ENCODE results near the gene LAMA2.

GRCh38 chr6:129565366-129565765 is 682.4 kb downstream of the LAMA2 start:
- no peak for TF ChIP-seq REST (IDR thresholded peaks at IDR 0.05; ENCODE audit: insufficient read depth in 1 of 2, low read depth in 2 of 2, low read length in 2 of 2)
- TF ChIP-seq TAF1 (IDR thresholded peaks at IDR 0.05; ENCODE audit: borderline replicate concordance, insufficient read depth, low read length): no peak
- no peak for TF ChIP-seq SIN3A (IDR thresholded peaks at IDR 0.05; ENCODE audit: borderline replicate concordance, insufficient read depth, low read length)
- no peak for TF ChIP-seq POLR2AphosphoS5 (IDR thresholded peaks at IDR 0.05; ENCODE audit: low read depth, low read length)
- no peak for TF ChIP-seq FOXP2 (optimal IDR thresholded peaks at IDR 0.05; ENCODE audit: borderline replicate concordance, extremely low read depth, extremely low read length, insufficient read depth)

Measured in PFSK-1 (cell line).